Femur (tissue), 1 donor: ENCODE measurements around the gene KMT5C.

Experiments
- DNase-seq: peaks from one replicate; pipeline ENCODE4 v3.0.0-alpha.2; 2017

The KMT5C gene

GRCh38 chr19:55389386-55390317 is 50.0 kb downstream of the KMT5C start:
- peak; percentile 18 for DNase-seq

GRCh38 chr19:55390461-55390880 is 50.8 kb downstream of the KMT5C start:
- DNase-seq: no peak

GRCh38 chr19:55391191-55391670 is 51.6 kb downstream of the KMT5C start:
- DNase-seq: peak; percentile 33

GRCh38 chr19:55391702-55392615 is 52.3 kb downstream of the KMT5C start:
- no peak for DNase-seq

- DNase-seq: no peak
Measured at GRCh38 chr19:55392820-55393761, 53.4 kb downstream of the KMT5C start.
